HG02870 (cell line): Measurements from ENCODE around the gene DGKB.

Experiments
- ATAC-seq: cut with Tn5 transposase; IDR thresholded peaks from one replicate; pipeline ENCODE4 v1.9.1; 2021; ENCODE audit warnings: mild to moderate bottlenecking, moderate library complexity; ENCODE audit not compliant: unreplicated experiment

DGKB gene

GRCh38 chr7:14902589-14903067, at the start of gene DGKB:
Gene DGKB, minus strand, starts transcription at chr7:14902751.
- no peak for ATAC-seq

- no peak for ATAC-seq
These were observed 47.5 kb upstream of the DGKB start for GRCh38 chr7:14950013-14950412.

GRCh38 chr7:14938181-14938580, 35.6 kb upstream of the DGKB start:
- no peak for ATAC-seq

DNA sequence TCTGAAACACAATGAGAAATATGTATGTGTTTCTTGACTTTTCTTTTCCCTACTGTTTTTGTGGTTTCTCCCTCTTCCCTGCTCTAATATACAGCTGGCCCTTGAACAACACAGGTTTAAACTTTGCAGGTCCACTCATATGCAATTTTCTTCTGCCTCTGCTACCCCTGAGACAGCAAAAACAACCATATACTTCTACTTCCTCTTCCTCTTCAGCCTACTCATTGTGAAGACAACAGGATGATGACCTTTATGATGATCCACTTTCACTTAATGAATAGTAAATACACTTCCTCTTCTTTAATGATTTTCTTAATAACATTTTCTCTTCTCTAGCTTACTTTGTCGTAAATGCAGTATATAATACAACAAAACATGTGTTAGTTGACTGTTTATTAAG, 35.0 kb upstream of the DGKB start:
- ATAC-seq = no peak

DNA sequence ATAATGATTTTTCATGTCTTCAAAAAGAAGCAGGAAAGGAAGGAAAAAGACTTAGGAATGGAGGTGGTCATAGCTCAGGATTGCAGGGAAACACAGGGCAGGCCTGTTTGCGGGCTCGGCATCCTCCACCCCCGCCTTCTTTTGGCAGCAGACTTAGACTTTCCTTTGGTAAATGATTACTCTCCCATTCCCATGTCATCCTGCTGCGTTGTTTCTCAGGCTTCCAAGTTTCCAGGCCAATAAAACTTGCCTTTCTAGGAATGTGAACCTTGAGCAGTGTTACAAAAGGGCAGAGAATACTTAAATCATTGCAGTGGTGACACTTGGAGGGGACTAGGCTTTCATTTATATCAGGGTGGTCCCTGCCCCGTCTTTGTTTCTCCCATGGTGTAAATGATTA, 34.0 kb upstream of the DGKB start:
- no peak for ATAC-seq

GRCh38 chr7:14934839-14935238, 32.3 kb upstream of the DGKB start:
- ATAC-seq = no peak

GRCh38 chr7:14931511-14932215, 29.1 kb upstream of the DGKB start:
- no peak for ATAC-seq

DNA sequence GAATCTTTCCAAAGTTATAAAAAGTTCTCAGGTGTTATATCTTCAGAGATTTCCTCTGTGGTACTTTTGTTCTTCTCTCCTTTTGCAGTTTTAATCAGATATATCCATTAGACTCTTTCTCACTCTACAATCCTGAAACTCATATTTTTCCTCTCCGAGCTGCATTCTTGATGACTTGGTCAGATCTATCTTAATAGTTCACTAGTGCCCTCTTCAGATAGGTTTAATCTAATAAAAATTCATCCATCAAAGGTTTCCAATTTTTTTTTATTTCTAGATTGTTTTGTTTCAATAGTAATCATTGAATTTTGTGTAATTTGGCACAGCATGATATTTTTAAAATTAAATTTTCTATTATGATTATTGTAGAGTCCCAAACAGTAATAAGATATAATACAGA, 21.8 kb upstream of the DGKB start:
- no peak for ATAC-seq

DNA sequence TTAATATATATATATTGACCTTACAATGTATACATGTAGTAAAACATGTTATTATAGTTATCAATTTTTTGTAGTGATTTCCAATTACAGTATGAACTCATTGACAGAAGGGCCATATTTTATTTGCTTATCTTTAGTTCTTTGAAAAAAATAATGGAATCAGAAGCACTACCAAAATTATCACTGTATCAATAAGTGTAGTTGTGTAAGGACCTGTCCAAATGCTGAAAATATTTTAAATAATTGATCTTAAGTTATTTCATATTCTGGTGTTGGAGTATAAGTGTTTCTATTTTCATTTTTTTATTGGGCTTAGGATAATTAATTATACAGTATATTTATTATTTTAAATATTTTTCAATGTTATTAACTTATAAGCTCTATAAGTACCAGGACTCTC, 8.5 kb upstream of the DGKB start:
- ATAC-seq = no peak

DNA sequence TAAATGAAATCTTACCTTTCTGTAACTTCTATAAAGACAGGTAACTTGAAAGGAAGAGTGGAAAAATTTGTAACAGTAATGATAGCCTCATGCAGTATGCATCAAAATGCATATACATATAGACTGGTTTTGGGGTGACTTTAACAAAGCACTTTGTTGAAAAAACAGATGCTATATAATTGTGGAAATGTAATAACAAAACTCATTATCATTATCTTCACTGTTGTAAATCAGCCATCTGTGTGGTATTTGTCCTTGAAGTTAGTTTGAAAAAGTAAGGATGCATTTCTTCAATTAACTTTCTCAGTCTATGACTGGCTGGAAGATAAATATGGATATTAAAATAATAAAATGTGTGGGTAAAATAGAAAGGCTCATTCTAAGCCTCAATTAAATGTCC, 6.1 kb upstream of the DGKB start:
- no peak for ATAC-seq

DNA sequence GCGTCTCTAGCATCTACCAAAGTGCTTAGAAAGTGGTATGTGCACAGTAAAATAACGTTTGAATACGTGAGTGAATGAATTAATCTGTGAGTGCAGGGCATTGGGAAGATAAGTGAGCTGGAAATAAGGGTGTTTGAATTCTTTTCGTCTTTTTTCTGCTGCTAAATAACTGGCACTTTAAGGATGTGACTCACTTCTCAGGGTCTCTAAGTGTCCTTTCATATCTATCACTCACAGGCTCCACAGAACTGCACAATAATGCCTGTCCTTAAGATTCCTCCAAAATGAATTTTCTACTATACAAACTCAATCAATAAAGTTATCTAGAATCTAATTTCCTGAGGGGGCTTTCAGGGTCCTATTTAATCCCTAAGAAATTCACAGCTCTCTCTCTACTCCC, 3.2 kb upstream of the DGKB start:
- ATAC-seq = no peak

- ATAC-seq = no peak
These were observed 2.5 kb downstream of the DGKB start for GRCh38 chr7:14900051-14900450.

DNA sequence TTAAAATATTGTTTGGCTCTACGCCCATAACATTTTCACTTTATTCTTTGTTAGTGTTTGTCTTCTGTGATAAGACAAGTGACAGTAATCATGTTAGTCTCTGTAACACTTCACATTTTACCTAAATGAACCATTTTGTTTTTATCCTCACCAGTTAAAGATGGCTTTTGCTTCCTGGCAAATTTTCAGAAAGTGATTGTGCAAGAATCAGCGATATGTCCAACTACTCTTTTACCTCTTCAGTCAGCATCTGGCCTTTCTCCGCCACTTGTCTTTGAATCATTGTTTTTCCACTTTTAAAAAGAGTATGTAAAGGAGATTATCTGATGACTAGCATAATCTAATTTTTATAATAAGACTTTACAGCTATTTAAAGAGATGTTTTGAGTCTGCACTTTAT, 3.5 kb downstream of the DGKB start:
- ATAC-seq = no peak

DNA sequence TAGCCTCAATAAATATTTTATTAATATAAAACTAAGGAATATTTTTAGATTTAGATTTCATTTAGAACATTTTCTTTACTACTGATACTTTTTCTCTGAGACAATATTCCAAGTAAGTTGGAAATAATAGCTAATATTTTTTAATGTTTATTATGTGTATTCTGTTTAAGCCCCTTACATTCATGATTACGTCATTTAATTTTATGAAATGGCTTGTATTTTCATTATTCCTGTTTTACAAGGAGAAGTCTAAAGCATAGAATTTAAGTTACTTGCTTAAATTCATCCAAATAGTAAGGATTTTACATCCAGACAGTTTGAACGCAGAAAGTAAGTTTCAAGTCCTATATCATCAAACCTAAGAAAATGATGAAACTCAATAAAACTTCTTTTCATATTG, 6.1 kb downstream of the DGKB start:
- ATAC-seq = no peak

- no peak for ATAC-seq
These were observed 7.7 kb downstream of the DGKB start for GRCh38 chr7:14894826-14895225.

DNA sequence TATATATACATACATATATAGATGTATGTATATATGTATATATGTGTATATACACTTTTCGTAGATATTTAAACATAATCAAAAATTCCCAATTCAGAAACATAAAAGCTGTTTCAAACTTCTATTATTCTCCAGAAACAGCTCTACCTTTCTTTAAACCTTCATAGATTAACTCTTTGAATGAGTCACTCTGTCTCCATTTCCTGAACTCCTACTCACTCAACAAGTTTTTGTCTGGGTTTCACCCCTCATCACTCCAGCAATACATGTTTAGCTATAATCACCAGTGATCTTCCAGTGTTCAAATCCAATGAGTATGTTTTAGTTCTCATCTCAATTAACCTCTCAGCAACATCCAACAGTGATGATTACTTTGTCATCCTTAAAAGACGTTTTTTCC, 9.6 kb downstream of the DGKB start:
- ATAC-seq = no peak

- no peak for ATAC-seq
These were observed 11.3 kb downstream of the DGKB start for GRCh38 chr7:14891289-14891688.

- no peak for ATAC-seq
These were observed 13.6 kb downstream of the DGKB start for GRCh38 chr7:14888962-14889361.

DNA sequence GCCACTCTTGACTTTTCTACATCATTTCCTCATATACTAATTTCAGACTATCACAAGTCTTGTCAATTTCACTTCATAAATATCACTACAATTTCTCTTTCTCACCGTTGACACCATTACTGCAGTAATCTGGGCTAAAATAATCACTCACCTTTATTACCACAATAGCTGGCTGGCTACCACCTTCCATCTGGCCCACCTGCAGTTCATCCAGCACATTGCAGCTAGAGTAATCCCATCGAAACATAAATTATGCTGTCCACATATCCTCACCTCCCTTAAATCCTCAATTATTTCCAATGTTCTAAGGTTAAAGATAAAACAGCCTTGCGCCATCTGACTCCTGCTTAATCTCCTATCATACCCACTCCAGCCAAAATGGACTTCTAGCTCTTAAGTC, 16.0 kb downstream of the DGKB start:
- no peak for ATAC-seq

GRCh38 chr7:14875941-14876587, 26.5 kb downstream of the DGKB start:
- ATAC-seq = no peak

DNA sequence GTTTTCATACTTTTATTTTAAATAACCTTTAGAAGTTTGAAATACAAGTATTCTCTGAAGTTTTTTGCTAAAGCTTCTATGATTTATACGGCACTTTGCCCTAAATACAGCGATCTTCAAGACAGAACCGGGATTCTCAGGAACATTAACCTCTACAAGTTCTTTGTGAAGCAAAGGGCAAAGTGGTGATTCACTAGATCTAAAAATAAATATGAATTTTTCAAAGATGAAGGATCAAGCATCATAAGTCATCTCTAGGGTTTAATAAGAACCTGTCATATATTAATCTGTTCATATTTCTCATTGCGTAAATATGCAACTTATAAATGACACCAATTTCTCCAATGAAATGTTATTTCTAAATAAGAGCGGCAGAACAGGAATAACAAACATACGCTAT, 30.7 kb downstream of the DGKB start:
- no peak for ATAC-seq

- ATAC-seq = no peak
These were observed 32.2 kb downstream of the DGKB start for GRCh38 chr7:14870394-14870793.

GRCh38 chr7:14868937-14869336, 33.6 kb downstream of the DGKB start:
- ATAC-seq = no peak
